GM12865 (cell line): Measurements from ENCODE around the gene CA6.
"Not testable (repeated sequence)": the region's sequence is repeated elsewhere in the genome, so short reads cannot be mapped to it uniquely, and the experiment has no call there.

Experiments used
- DNase-seq: peaks from one replicate; pipeline ENCODE4 v3.0.0; 2010; ENCODE audit warnings: low read depth
- H3K4me3 ChIP-seq: 2 replicates; pipeline ENCODE4 v1.5.1; 2011; ENCODE audit warnings: mild to moderate bottlenecking, low read depth, low read length, control low read depth
- TF ChIP-seq, protein P1 (sequence below): IDR thresholded peaks from 2 replicates; pipeline ENCODE4 v1.5.1; 2011; ENCODE audit warnings: low read length, control low read depth, low read depth, inconsistent platforms; ENCODE audit not compliant: insufficient read depth; ENCODE audit errors: missing control alignments

The CA6 gene

DNA sequence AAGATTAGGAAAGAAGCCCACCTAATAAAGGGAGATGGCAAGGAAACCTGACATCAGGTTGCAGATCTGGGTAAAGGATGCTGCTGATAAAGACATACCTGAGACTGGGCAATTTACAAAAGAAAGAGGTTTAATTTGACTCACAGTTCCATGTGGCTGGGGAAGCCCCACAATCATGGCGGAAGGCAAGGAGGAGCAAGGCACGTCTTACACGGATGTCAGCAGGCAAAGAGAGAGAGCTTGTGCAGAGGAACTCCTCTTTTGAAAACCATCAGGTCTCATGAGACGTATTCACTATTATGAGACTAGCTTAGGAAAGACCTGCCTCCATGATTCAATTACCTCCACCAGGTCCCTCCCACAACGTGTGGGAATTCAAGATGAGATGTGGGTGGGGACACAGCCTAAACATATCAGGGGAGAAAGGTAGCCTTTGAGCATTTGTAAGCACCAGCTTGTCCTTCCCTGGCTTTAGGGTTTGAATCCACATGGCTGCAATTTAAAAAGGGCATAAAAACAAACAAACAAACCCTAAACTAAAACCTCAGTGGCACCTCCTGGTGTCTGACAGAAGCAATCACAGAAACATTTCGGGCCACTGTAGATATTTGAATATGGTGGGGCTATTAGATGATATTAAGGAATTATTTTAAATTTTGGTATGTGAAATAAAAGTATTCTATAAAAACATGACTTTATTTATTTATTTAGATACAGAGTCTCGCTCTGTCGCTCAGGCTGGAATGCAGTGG is 47.4 kb downstream of the CA6 start:
- TF ChIP-seq, protein P1, sequence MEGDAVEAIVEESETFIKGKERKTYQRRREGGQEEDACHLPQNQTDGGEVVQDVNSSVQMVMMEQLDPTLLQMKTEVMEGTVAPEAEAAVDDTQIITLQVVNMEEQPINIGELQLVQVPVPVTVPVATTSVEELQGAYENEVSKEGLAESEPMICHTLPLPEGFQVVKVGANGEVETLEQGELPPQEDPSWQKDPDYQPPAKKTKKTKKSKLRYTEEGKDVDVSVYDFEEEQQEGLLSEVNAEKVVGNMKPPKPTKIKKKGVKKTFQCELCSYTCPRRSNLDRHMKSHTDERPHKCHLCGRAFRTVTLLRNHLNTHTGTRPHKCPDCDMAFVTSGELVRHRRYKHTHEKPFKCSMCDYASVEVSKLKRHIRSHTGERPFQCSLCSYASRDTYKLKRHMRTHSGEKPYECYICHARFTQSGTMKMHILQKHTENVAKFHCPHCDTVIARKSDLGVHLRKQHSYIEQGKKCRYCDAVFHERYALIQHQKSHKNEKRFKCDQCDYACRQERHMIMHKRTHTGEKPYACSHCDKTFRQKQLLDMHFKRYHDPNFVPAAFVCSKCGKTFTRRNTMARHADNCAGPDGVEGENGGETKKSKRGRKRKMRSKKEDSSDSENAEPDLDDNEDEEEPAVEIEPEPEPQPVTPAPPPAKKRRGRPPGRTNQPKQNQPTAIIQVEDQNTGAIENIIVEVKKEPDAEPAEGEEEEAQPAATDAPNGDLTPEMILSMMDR, result peak; percentile 13
- no peak for DNase-seq
- H3K4me3 ChIP-seq, result no peak overlapping the region

GRCh38 chr1:8993962-8994675 is 48.5 kb downstream of the CA6 start:
- not testable (repeated sequence) for DNase-seq

GRCh38 chr1:9001534-9002214 is 56.0 kb downstream of the CA6 start:
- not testable (repeated sequence) for H3K4me3 ChIP-seq, DNase-seq

More at GRCh38 chr1:8993962-8994675, 48.5 kb downstream of the CA6 start:
- H3K4me3 ChIP-seq, result not testable (repeated sequence)

GRCh38 chr1:9002215-9002560 is 56.5 kb downstream of the CA6 start:
- not testable (repeated sequence) for H3K4me3 ChIP-seq, DNase-seq

- no peak overlapping the region for H3K4me3 ChIP-seq
- TF ChIP-seq, protein P1, result no peak
- DNase-seq, result no peak
Measured at GRCh38 chr1:9004031-9004699, 58.5 kb downstream of the CA6 start.

DNA sequence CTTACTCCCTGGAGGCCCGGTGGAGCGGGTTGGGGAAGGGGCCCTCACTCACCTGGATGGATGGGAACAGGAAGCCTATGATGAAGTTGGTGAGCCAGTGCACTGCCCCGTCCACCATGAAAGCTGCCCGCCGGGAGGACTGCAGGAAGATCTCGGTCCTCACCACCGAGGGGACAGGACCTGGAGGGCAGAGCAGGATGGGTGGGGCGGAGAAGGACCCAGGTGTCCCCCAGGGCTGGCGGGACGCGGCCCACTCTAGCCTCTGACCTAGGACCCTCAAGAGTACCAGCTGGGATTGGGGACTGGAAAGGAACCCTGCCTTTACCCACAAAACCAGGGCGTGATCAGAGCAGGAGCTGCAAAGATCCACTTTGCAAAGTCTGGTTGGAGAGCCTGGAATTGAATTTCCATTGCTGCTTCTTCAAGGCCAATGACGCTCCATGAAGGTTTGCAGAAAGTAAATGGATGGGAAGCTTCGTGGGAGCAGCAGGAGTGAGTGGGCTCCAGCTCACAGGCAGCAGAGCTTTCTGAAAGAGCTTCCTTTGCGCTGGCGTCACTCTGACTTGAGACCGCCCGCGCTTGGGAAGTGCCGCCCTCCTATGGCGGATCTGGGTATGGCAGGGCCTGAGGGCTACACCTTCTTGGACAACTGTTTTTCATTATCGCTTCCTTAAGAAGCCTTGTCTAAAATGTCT is 59.2 kb downstream of the CA6 start:
- DNase-seq, result peak; percentile 88
- TF ChIP-seq, protein P1, result peak; percentile 96
- no peak overlapping the region for H3K4me3 ChIP-seq

- no peak overlapping the region for H3K4me3 ChIP-seq
- DNase-seq, result no peak
- TF ChIP-seq, protein P1, result no peak
Measured at GRCh38 chr1:9005395-9005708, 59.7 kb downstream of the CA6 start.
